GM23248 (cell line): ENCODE results near the gene U2AF1L4. TPM values are rescaled to one million over a fixed set of nuclear protein-coding genes. Genes with fewer than 3 reads are reported as not detected.

Experiments
- DNase-seq: peaks from one replicate; pipeline ENCODE4 v3.0.0-alpha.2; 2015
- H2AFZ ChIP-seq: fragments of 200-600 bp; sonication (generic); 2 replicates; pipeline ENCODE4 v1.6.1; 2016; ENCODE audit warnings: antibody characterized with exemption
- H3F3A ChIP-seq: fragments of 200-600 bp; sonication (generic); 2 replicates; pipeline ENCODE4 v1.6.1; 2016; ENCODE audit warnings: mild to moderate bottlenecking, antibody characterized with exemption, mixed run types; ENCODE audit not compliant: insufficient read depth
- H3K27ac ChIP-seq: fragments of 200-600 bp; sonication (generic); 2 replicates; pipeline ENCODE4 v1.5.1; 2016; ENCODE audit warnings: mild to moderate bottlenecking
- H3K27me3 ChIP-seq: fragments of 200-600 bp; sonication (generic); replicated peaks from 2 replicates; pipeline ENCODE4 v1.6.1; 2016; ENCODE audit warnings: mild to moderate bottlenecking; ENCODE audit not compliant: insufficient read depth
- H3K36me3 ChIP-seq: fragments of 200-600 bp; sonication (generic); 2 replicates; pipeline ENCODE4 v1.6.1; 2016; ENCODE audit warnings: low read depth, mild to moderate bottlenecking
- H3K4me1 ChIP-seq: fragments of 200-600 bp; sonication (generic); 2 replicates; pipeline ENCODE4 v1.6.1; 2016; ENCODE audit warnings: mild to moderate bottlenecking; ENCODE audit not compliant: insufficient read depth
- H3K4me2 ChIP-seq: fragments of 200-600 bp; sonication (generic); one replicate; pipeline ENCODE4 v1.6.1; 2016; ENCODE audit warnings: mild to moderate bottlenecking; ENCODE audit not compliant: unreplicated experiment
- H3K4me3 ChIP-seq: fragments of 200-600 bp; sonication (generic); 2 replicates; pipeline ENCODE4 v1.5.1; 2016; ENCODE audit warnings: mild to moderate bottlenecking
- H3K79me2 ChIP-seq: fragments of 200-600 bp; sonication (generic); 2 replicates; pipeline ENCODE4 v1.6.1; 2016; ENCODE audit warnings: mild to moderate bottlenecking; ENCODE audit not compliant: insufficient read depth
- H3K9ac ChIP-seq: fragments of 200-600 bp; sonication (generic); 2 replicates; pipeline ENCODE4 v1.6.1; 2016; ENCODE audit warnings: mild to moderate bottlenecking
- H3K9me2 ChIP-seq: fragments of 200-600 bp; sonication (generic); 2 replicates; pipeline ENCODE4 v1.6.1; 2016; ENCODE audit warnings: mixed run types, mild to moderate bottlenecking, moderate library complexity; ENCODE audit not compliant: insufficient read depth
- H3K9me3 ChIP-seq: fragments of 200-600 bp; sonication (generic); one replicate; pipeline ENCODE4 v1.6.1; 2017; ENCODE audit warnings: low read depth
- H4K20me1 ChIP-seq: fragments of 200-600 bp; sonication (generic); 2 replicates; pipeline ENCODE4 v1.6.0; 2016; ENCODE audit not compliant: insufficient read depth
- EZH2 ChIP-seq: fragments of 200-600 bp; sonication (generic); IDR thresholded peaks from 2 replicates; pipeline ENCODE4 v1.6.1; 2018; ENCODE audit warnings: antibody characterized with exemption, mild to moderate bottlenecking; ENCODE audit not compliant: insufficient read depth, poor library complexity, severe bottlenecking
- EZH2phosphoT487 ChIP-seq: fragments of 200-600 bp; sonication (generic); IDR thresholded peaks from 2 replicates; pipeline ENCODE4 v1.6.1; 2018; ENCODE audit warnings: antibody characterized with exemption, moderate library complexity, mild to moderate bottlenecking, low read depth; ENCODE audit not compliant: insufficient read depth
- WGBS, 2 experiments: methylation state at CpG; one replicate each; pipeline ENCODE4 v1.1.6; 2015 to 2017; ENCODE audit warnings: low lambda C conversion rate in 2 of 2, low coverage in 1 of 2; ENCODE audit errors: missing lambda C conversion rate in 2 of 2; 5-methylcytosine and 5-hydroxymethylcytosine counted together
- in situ Hi-C: fragments of 300-500 bp; cut with MboI; formaldehyde crosslinking; loops from 2 replicates; pipeline ENCODE4 v1.15.0; 2020
- polyA plus RNA-seq: library from polyadenylated mRNA; unstranded; fragments of >200 nt; fragmentation: Nextera tagmentation; extraction: Ambion mirVana; gene quantifications from 2 replicates; pipeline ENCODE4 v1.2.1, GENCODE V29; 2016
- total RNA-seq: library from RNA; depleted of rRNA; stranded (reverse); fragments of >200 nt; shearing (Covaris generic); gene quantifications from 2 replicates; pipeline ENCODE4 v1.2.3, GENCODE V29; 2014

U2AF1L4 gene
- total and polyA plus RNA-seq, 2 experiments from 2014 or later, result 18.8 to 25.3 TPM

- 83 to 88% methylated on average over 9 to 11 of the region's 11 CpGs for WGBS, 2 experiments
- no peaks in the 10 kb centered on the region for H3K9me2 ChIP-seq
- H2AFZ ChIP-seq, result no peak overlapping the region
- no peaks in the 10 kb centered on the region for H3K27me3 ChIP-seq
- no peaks in the 10 kb centered on the region for H3K4me1 ChIP-seq
- H3K9ac ChIP-seq, result no peak overlapping the region
- TF ChIP-seq EZH2, result no peak
- no peak for TF ChIP-seq EZH2phosphoT487
- no peaks in the 10 kb centered on the region for H3K9me3 ChIP-seq
- in situ Hi-C loops, result no loop called here
- peaks cover 22% of the 10 kb centered on the region; the same call in 1 of the 2 replicates for H3K36me3 ChIP-seq
- H3F3A ChIP-seq, result no peaks in the 10 kb centered on the region
- no peak overlapping the region for H3K27ac ChIP-seq
- H3K4me3 ChIP-seq, result no peak overlapping the region
- H3K79me2 ChIP-seq, result no peaks in the 10 kb centered on the region
- no peak for DNase-seq
- no peak overlapping the region for H3K4me2 ChIP-seq
- no peaks in the 10 kb centered on the region for H4K20me1 ChIP-seq
Measured at GRCh38 chr19:35729763-35730162, 15.5 kb downstream of the U2AF1L4 start.

- no peaks in the 10 kb centered on the region for H3K9me3 ChIP-seq
- H3K27ac ChIP-seq, result no peak overlapping the region
- no peaks in the 10 kb centered on the region for H3F3A ChIP-seq
- no peaks in the 10 kb centered on the region for H3K27me3 ChIP-seq
- in situ Hi-C loops, result no loop called here
- H4K20me1 ChIP-seq, result no peaks in the 10 kb centered on the region
- no peak overlapping the region for H3K9ac ChIP-seq
- no peaks in the 10 kb centered on the region for H3K4me1 ChIP-seq
- H2AFZ ChIP-seq, result no peak overlapping the region
- H3K36me3 ChIP-seq, result peaks cover 30% of the 10 kb centered on the region; the same call in 1 of the 2 replicates
- WGBS, 2 experiments, result 92 to 94% methylated on average over 18 of the region's 18 CpGs
- DNase-seq, result no peak
- H3K4me2 ChIP-seq, result no peak overlapping the region
- 0 out of 2 replicates have a peak, but pooled peaks cover 2% of the 10 kb centered on the region for H3K79me2 ChIP-seq
- TF ChIP-seq EZH2 (no peak), EZH2phosphoT487 (no peak)
- H3K9me2 ChIP-seq, result no peaks in the 10 kb centered on the region
- H3K4me3 ChIP-seq, result no peak overlapping the region
Measured at GRCh38 chr19:35729021-35729420, 16.2 kb downstream of the U2AF1L4 start.

- 0 out of 2 replicates have a peak, but pooled peaks cover 7% of the 10 kb centered on the region for H3K79me2 ChIP-seq
- H3K4me2 ChIP-seq, result no peak overlapping the region
- no peaks in the 10 kb centered on the region for H3K9me2 ChIP-seq
- in situ Hi-C loops, result no loop called here
- H2AFZ ChIP-seq, result no peak overlapping the region
- no peaks in the 10 kb centered on the region for H3K4me1 ChIP-seq
- no peak for DNase-seq
- H3K9ac ChIP-seq, result no peak overlapping the region
- H3K36me3 ChIP-seq, result peaks cover 36% of the 10 kb centered on the region; the same call in 1 of the 2 replicates
- no peak overlapping the region for H3K27ac ChIP-seq
- H3F3A ChIP-seq, result no peaks in the 10 kb centered on the region
- H3K9me3 ChIP-seq, result no peaks in the 10 kb centered on the region
- no peak for TF ChIP-seq EZH2phosphoT487
- no peak for TF ChIP-seq EZH2
- no peaks in the 10 kb centered on the region for H3K27me3 ChIP-seq
- no peak overlapping the region for H3K4me3 ChIP-seq
- H4K20me1 ChIP-seq, result no peaks in the 10 kb centered on the region
- 89 to 94% methylated on average over 18 to 19 of the region's 19 CpGs for WGBS, 2 experiments
Measured at GRCh38 chr19:35727956-35728706, 17.1 kb downstream of the U2AF1L4 start.

GRCh38 chr19:35727053-35727955, 17.9 kb downstream of the U2AF1L4 start:
- no peaks in the 10 kb centered on the region for H3K27me3 ChIP-seq

More at GRCh38 chr19:35727053-35727955, 17.9 kb downstream of the U2AF1L4 start:
- peaks cover 13% of the 10 kb centered on the region; the same call in 1 of the 2 replicates for H3K79me2 ChIP-seq
- in situ Hi-C loops, result no loop called here
- DNase-seq, result no peak
- no peak overlapping the region for H2AFZ ChIP-seq
- no peak overlapping the region for H3K4me3 ChIP-seq
- no peak overlapping the region for H3K27ac ChIP-seq
- H4K20me1 ChIP-seq, result no peaks in the 10 kb centered on the region
- no peaks in the 10 kb centered on the region for H3K9me3 ChIP-seq
- no peaks in the 10 kb centered on the region for H3K9me2 ChIP-seq
- H3F3A ChIP-seq, result no peaks in the 10 kb centered on the region
- no peak for TF ChIP-seq EZH2
- no peak for TF ChIP-seq EZH2phosphoT487
- H3K4me2 ChIP-seq, result no peak overlapping the region
- WGBS, 2 experiments, result 92 to 96% methylated on average over 25 of the region's 25 CpGs
- H3K4me1 ChIP-seq, result no peaks in the 10 kb centered on the region
- H3K36me3 ChIP-seq, result peaks cover 36% of the 10 kb centered on the region; the same call in 1 of the 2 replicates
- no peak overlapping the region for H3K9ac ChIP-seq
